ENCODE results near the gene ZNF385B.

The ZNF385B gene

GRCh38 chr2:179817181-179817841, 44.1 kb downstream of the ZNF385B start:
- no peak overlapping the region for H4K91ac ChIP-seq (ENCODE audit: low read length)
- H3K23ac ChIP-seq (ENCODE audit: low read length in 2 of 2), result no peak overlapping the region
- no peak overlapping the region for H2BK120ac ChIP-seq (ENCODE audit: low read depth, low read length)
- peak overlapping the region in 1 of 2 experiments; percentile 41 for H3K4me3 ChIP-seq (ENCODE audit: insufficient read depth in 1 of 2, low read depth in 1 of 2, low read length in 2 of 2)
- H3K9ac ChIP-seq (ENCODE audit: low read length), result no peak overlapping the region
- no peak overlapping the region for H4K8ac ChIP-seq (ENCODE audit: low read length)
- H3K18ac ChIP-seq (ENCODE audit: low read depth in 1 of 2, low read length in 2 of 2), result no peak overlapping the region
- no peak for DNase-seq
- H3K27ac ChIP-seq (ENCODE audit: low read length, poor library complexity, severe bottlenecking), result no peak overlapping the region
- no peak overlapping the region for H2BK12ac ChIP-seq (ENCODE audit: low read length in 2 of 2)
- H3K27me3 ChIP-seq (ENCODE audit: control insufficient read depth in 1 of 2, insufficient read depth in 1 of 2, low read length in 2 of 2), result no peaks in the 10 kb centered on the region
- H2AK5ac ChIP-seq (ENCODE audit: low read length, severe bottlenecking), result no peak overlapping the region
- whole genome bisulfite sequencing, result 26% methylated on average over 1 of the region's 1 CpG
- no peaks in the 10 kb centered on the region for H3K79me1 ChIP-seq (replicated peaks; ENCODE audit: low read length, poor library complexity, severe bottlenecking)
- H2BK15ac ChIP-seq (ENCODE audit: low read depth, poor library complexity, severe bottlenecking), result no peak overlapping the region
- H2BK5ac ChIP-seq (ENCODE audit: low read depth, low read length, poor library complexity, severe bottlenecking), result no peak overlapping the region
- no peak overlapping the region for H2AFZ ChIP-seq (ENCODE audit: low read depth, low read length)
- no peak overlapping the region for H3K14ac ChIP-seq (ENCODE audit: low read length in 2 of 2)
- H3K9me3 ChIP-seq (ENCODE audit: control insufficient read depth, low read length), result no peaks in the 10 kb centered on the region
- H3K4me2 ChIP-seq (ENCODE audit: low read length, poor library complexity, severe bottlenecking), result no peak overlapping the region
- H3K36me3 ChIP-seq (ENCODE audit: control insufficient read depth in 1 of 2, insufficient read depth in 2 of 2, low read depth in 1 of 2, low read length in 2 of 2), result no peaks in the 10 kb centered on the region
- no peak overlapping the region for H3K4ac ChIP-seq (ENCODE audit: low read depth in 1 of 2, low read length in 2 of 2)
- H3K4me1 ChIP-seq (ENCODE audit: control insufficient read depth, insufficient read depth, low read depth, low read length), result peaks cover 2% of the 10 kb centered on the region

DNA sequence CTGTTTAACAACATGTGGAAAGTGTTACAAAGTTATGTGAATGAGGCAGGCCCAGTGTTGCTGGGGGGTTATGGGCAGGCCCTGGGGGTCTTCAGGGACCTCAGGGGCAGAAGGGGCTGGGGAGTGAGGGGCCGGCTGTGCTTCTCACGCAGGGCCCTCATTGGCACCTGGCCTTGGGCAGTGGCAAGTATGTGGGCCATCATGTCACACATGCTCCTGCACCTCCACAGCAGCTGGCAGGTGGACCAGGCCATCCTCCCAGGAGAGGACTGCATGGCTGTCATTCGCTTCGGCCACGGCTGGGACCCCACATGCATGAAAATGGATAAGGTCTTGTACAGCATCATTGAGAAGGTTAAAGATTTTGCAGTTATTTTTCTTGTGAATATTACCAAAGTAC, 47.4 kb downstream of the ZNF385B start:
- no peak overlapping the region for H3K18ac ChIP-seq (ENCODE audit: low read depth in 1 of 2, low read length in 2 of 2)
- no peak overlapping the region for H2AK5ac ChIP-seq (ENCODE audit: low read length, severe bottlenecking)
- H3K4ac ChIP-seq (ENCODE audit: low read depth in 1 of 2, low read length in 2 of 2), result no peak overlapping the region
- no peak overlapping the region for H4K91ac ChIP-seq (ENCODE audit: low read length)
- H3K9ac ChIP-seq (ENCODE audit: low read length), result no peak overlapping the region
- no peaks in the 10 kb centered on the region for H3K9me3 ChIP-seq (ENCODE audit: control insufficient read depth, low read length)
- H4K8ac ChIP-seq (ENCODE audit: low read length), result no peak overlapping the region
- H2BK12ac ChIP-seq (ENCODE audit: low read length in 2 of 2), result no peak overlapping the region
- no peak overlapping the region for H2BK120ac ChIP-seq (ENCODE audit: low read depth, low read length)
- H3K27me3 ChIP-seq (ENCODE audit: control insufficient read depth in 1 of 2, insufficient read depth in 1 of 2, low read length in 2 of 2), result no peaks in the 10 kb centered on the region
- no peak overlapping the region for H3K27ac ChIP-seq (ENCODE audit: low read length, poor library complexity, severe bottlenecking)
- no peak overlapping the region for H3K14ac ChIP-seq (ENCODE audit: low read length in 2 of 2)
- no peak overlapping the region for H2AFZ ChIP-seq (ENCODE audit: low read depth, low read length)
- no peak overlapping the region for H2BK5ac ChIP-seq (ENCODE audit: low read depth, low read length, poor library complexity, severe bottlenecking)
- no peak overlapping the region for H2BK15ac ChIP-seq (ENCODE audit: low read depth, poor library complexity, severe bottlenecking)
- peaks cover 2% of the 10 kb centered on the region for H3K4me1 ChIP-seq (ENCODE audit: control insufficient read depth, insufficient read depth, low read depth, low read length)
- no peaks in the 10 kb centered on the region for H3K36me3 ChIP-seq (ENCODE audit: control insufficient read depth in 1 of 2, insufficient read depth in 2 of 2, low read depth in 1 of 2, low read length in 2 of 2)
- H3K23ac ChIP-seq (ENCODE audit: low read length in 2 of 2), result no peak overlapping the region
- H3K4me3 ChIP-seq (ENCODE audit: insufficient read depth in 1 of 2, low read depth in 1 of 2, low read length in 2 of 2), result no peak overlapping the region
- no peaks in the 10 kb centered on the region for H3K79me1 ChIP-seq (replicated peaks; ENCODE audit: low read length, poor library complexity, severe bottlenecking)
- 78% methylated on average over 2 of the region's 5 CpGs for WGBS
- DNase-seq, result no peak
- H3K4me2 ChIP-seq (ENCODE audit: low read length, poor library complexity, severe bottlenecking), result no peak overlapping the region

GRCh38 chr2:179812501-179812900, 48.9 kb downstream of the ZNF385B start:
- no peak overlapping the region for H3K23ac ChIP-seq (ENCODE audit: low read length in 2 of 2)
- H2BK120ac ChIP-seq (ENCODE audit: low read depth, low read length), result no peak overlapping the region
- H2BK15ac ChIP-seq (ENCODE audit: low read depth, poor library complexity, severe bottlenecking), result no peak overlapping the region
- no peak overlapping the region for H2AFZ ChIP-seq (ENCODE audit: low read depth, low read length)
- no peaks in the 10 kb centered on the region for H3K36me3 ChIP-seq (ENCODE audit: control insufficient read depth in 1 of 2, insufficient read depth in 2 of 2, low read depth in 1 of 2, low read length in 2 of 2)
- no peak for DNase-seq
- no peak overlapping the region for H3K18ac ChIP-seq (ENCODE audit: low read depth in 1 of 2, low read length in 2 of 2)
- no peak overlapping the region for H3K4me3 ChIP-seq (ENCODE audit: insufficient read depth in 1 of 2, low read depth in 1 of 2, low read length in 2 of 2)
- no peaks in the 10 kb centered on the region for H3K9me3 ChIP-seq (ENCODE audit: control insufficient read depth, low read length)
- no peaks in the 10 kb centered on the region for H3K79me1 ChIP-seq (replicated peaks; ENCODE audit: low read length, poor library complexity, severe bottlenecking)
- peaks cover under 1% of the 10 kb centered on the region for H3K4me1 ChIP-seq (ENCODE audit: control insufficient read depth, insufficient read depth, low read depth, low read length)
- WGBS, result 100% methylated on average over 1 of the region's 1 CpG
- H2BK12ac ChIP-seq (ENCODE audit: low read length in 2 of 2), result no peak overlapping the region
- H3K14ac ChIP-seq (ENCODE audit: low read length in 2 of 2), result no peak overlapping the region
- H4K8ac ChIP-seq (ENCODE audit: low read length), result no peak overlapping the region
- H3K27me3 ChIP-seq (ENCODE audit: control insufficient read depth in 1 of 2, insufficient read depth in 1 of 2, low read length in 2 of 2), result no peaks in the 10 kb centered on the region
- no peak overlapping the region for H4K91ac ChIP-seq (ENCODE audit: low read length)
- H3K4me2 ChIP-seq (ENCODE audit: low read length, poor library complexity, severe bottlenecking), result no peak overlapping the region
- H2BK5ac ChIP-seq (ENCODE audit: low read depth, low read length, poor library complexity, severe bottlenecking), result no peak overlapping the region
- no peak overlapping the region for H3K27ac ChIP-seq (ENCODE audit: low read length, poor library complexity, severe bottlenecking)
- no peak overlapping the region for H2AK5ac ChIP-seq (ENCODE audit: low read length, severe bottlenecking)
- H3K4ac ChIP-seq (ENCODE audit: low read depth in 1 of 2, low read length in 2 of 2), result no peak overlapping the region
- no peak overlapping the region for H3K9ac ChIP-seq (ENCODE audit: low read length)

DNA sequence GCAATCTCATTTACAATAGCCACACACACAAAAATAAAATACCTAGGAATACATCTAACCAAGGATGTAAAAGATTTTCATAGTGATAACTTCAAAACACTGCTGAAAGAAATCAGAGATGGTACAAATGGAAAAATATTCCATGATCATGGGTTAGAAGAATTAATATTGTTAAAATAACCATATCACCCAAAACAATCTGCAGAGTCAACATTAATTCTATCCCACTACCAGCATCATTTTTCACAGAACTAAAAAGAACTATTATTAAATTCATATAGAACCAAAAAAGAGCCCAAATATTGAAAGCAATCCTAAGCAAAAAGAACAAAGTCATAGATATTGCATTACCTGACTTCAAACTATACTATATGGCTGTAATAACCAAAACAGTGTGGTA, 50.4 kb downstream of the ZNF385B start:
- Histone ChIP-seq H3K36me3 (ENCODE audit: control insufficient read depth in 1 of 2, insufficient read depth in 2 of 2, low read depth in 1 of 2, low read length in 2 of 2) (no peaks in the 10 kb centered on the region), H3K27me3 (ENCODE audit: control insufficient read depth in 1 of 2, insufficient read depth in 1 of 2, low read length in 2 of 2) (no peaks in the 10 kb centered on the region), H3K14ac (ENCODE audit: low read length in 2 of 2) (no peak overlapping the region), H2BK12ac (ENCODE audit: low read length in 2 of 2) (no peak overlapping the region), H3K4ac (ENCODE audit: low read depth in 1 of 2, low read length in 2 of 2) (no peak overlapping the region), H3K4me2 (ENCODE audit: low read length, poor library complexity, severe bottlenecking) (no peak overlapping the region), H2BK5ac (ENCODE audit: low read depth, low read length, poor library complexity, severe bottlenecking) (no peak overlapping the region), H2BK120ac (ENCODE audit: low read depth, low read length) (no peak overlapping the region), H3K23ac (ENCODE audit: low read length in 2 of 2) (no peak overlapping the region), H3K27ac (ENCODE audit: low read length, poor library complexity, severe bottlenecking) (no peak overlapping the region), H4K91ac (ENCODE audit: low read length) (no peak overlapping the region), H4K8ac (ENCODE audit: low read length) (no peak overlapping the region), H3K4me1 (ENCODE audit: control insufficient read depth, insufficient read depth, low read depth, low read length) (no peaks in the 10 kb centered on the region), H2BK15ac (ENCODE audit: low read depth, poor library complexity, severe bottlenecking) (no peak overlapping the region), H3K18ac (ENCODE audit: low read depth in 1 of 2, low read length in 2 of 2) (no peak overlapping the region), H3K79me1 (replicated peaks; ENCODE audit: low read length, poor library complexity, severe bottlenecking) (no peaks in the 10 kb centered on the region), H2AFZ (ENCODE audit: low read depth, low read length) (no peak overlapping the region), H2AK5ac (ENCODE audit: low read length, severe bottlenecking) (no peak overlapping the region), H3K4me3 (ENCODE audit: insufficient read depth in 1 of 2, low read depth in 1 of 2, low read length in 2 of 2) (no peak overlapping the region), H3K9me3 (ENCODE audit: control insufficient read depth, low read length) (no peaks in the 10 kb centered on the region), H3K9ac (ENCODE audit: low read length) (no peak overlapping the region)
- DNase-seq, result no peak
